GM12865 (cell line): ENCODE measurements around the gene ARSB.
A peak's percentile ranks its signal among the peaks of the same experiment; 100 is the strongest.

Experiments
- DNase-seq: peaks from one replicate; pipeline ENCODE4 v3.0.0; 2010; ENCODE audit warnings: low read depth
- H3K4me3 ChIP-seq: 2 replicates; pipeline ENCODE4 v1.5.1; 2011; ENCODE audit warnings: mild to moderate bottlenecking, low read depth, low read length, control low read depth
- TF ChIP-seq, protein P1 (sequence below): IDR thresholded peaks from 2 replicates; pipeline ENCODE4 v1.5.1; 2011; ENCODE audit warnings: low read length, control low read depth, low read depth, inconsistent platforms; ENCODE audit not compliant: insufficient read depth; ENCODE audit errors: missing control alignments

The ARSB gene

GRCh38 chr5:78985116-78985724, at the start of gene ARSB:
ARSB (minus strand) TSS chr5:78985310; CDS start chr5:78985248, 62 bp downstream.
- H3K4me3 ChIP-seq, result peak within 1 kb of the TSS; percentile 84
- TF ChIP-seq, protein P1, sequence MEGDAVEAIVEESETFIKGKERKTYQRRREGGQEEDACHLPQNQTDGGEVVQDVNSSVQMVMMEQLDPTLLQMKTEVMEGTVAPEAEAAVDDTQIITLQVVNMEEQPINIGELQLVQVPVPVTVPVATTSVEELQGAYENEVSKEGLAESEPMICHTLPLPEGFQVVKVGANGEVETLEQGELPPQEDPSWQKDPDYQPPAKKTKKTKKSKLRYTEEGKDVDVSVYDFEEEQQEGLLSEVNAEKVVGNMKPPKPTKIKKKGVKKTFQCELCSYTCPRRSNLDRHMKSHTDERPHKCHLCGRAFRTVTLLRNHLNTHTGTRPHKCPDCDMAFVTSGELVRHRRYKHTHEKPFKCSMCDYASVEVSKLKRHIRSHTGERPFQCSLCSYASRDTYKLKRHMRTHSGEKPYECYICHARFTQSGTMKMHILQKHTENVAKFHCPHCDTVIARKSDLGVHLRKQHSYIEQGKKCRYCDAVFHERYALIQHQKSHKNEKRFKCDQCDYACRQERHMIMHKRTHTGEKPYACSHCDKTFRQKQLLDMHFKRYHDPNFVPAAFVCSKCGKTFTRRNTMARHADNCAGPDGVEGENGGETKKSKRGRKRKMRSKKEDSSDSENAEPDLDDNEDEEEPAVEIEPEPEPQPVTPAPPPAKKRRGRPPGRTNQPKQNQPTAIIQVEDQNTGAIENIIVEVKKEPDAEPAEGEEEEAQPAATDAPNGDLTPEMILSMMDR, result no peak
- DNase-seq, result peak; percentile 78

DNA sequence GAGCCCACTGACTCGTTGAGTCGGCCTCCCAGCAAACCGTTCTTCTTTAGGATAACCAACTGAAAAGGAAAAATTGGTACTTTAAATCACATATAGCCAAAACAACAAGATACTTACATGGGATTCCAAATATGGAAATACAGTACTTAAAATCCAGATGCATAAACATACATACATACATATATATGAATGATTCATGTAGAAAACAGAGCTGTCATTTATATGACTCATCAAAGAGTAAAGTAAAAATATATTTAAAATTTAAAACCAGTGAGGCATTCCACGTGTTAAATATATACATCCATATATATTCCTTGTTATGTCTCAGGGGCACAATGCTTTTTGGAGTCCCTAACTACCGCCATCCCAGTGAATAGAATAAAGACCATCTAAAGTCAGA, 47.7 kb upstream of the ARSB start:
- TF ChIP-seq, protein P1, result no peak
- no peak overlapping the region for H3K4me3 ChIP-seq
- no peak for DNase-seq

- no peak overlapping the region for H3K4me3 ChIP-seq
- TF ChIP-seq, protein P1, result no peak
- no peak for DNase-seq
These were observed 47.1 kb upstream of the ARSB start for GRCh38 chr5:79032031-79032695.

- TF ChIP-seq, protein P1, result no peak
- no peak overlapping the region for H3K4me3 ChIP-seq
- no peak for DNase-seq
These were observed 46.4 kb upstream of the ARSB start for GRCh38 chr5:79031485-79031867.

- TF ChIP-seq, protein P1, result no peak
- no peak overlapping the region for H3K4me3 ChIP-seq
- no peak for DNase-seq
These were observed 45.8 kb upstream of the ARSB start for GRCh38 chr5:79030663-79031484.

DNA sequence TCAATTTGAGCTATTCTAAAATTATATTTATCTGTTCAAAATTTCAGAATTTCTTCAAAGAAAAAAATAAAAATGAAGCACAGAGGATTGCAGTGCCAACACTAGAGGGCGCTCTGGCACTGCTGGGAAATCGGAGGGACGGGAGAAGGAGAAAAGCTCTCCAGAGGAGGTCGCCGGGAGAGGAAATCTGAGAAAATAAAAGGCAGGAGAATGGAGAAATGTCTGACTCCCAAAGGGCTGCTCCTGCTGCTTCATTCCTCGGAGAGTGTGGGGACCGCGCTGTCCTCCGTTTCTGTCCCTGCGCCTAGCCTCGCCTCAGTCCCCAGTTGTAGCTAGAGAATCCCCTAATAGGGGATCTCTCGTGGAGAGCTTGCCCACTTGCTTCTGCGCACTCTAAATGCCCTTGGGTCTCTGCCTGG, 40.0 kb upstream of the ARSB start:
- peak; percentile 66 for DNase-seq
- TF ChIP-seq, protein P1, result peak; percentile 87
- H3K4me3 ChIP-seq, result peak overlapping the region; percentile 20; the same call in 1 of the 2 replicates
